Ishikawa (cell line): ENCODE results near the gene SELENOF.

Source experiments
- CEBPB ChIP-seq: IDR thresholded peaks from 2 replicates; pipeline ENCODE4 v1.6.1; 2012
- CREB1 ChIP-seq: IDR thresholded peaks from 2 replicates; pipeline ENCODE4 v1.6.1; 2012; ENCODE audit warnings: low read depth
- EGR1 ChIP-seq: IDR thresholded peaks from 2 replicates; pipeline ENCODE4 v1.6.1; 2012
- EP300 ChIP-seq: IDR thresholded peaks from 2 replicates; pipeline ENCODE4 v1.6.1; 2012; ENCODE audit warnings: borderline replicate concordance
- FOXM1 ChIP-seq: IDR thresholded peaks from 2 replicates; pipeline ENCODE4 v1.6.1; 2012; ENCODE audit warnings: low read depth, borderline replicate concordance
- NFIC ChIP-seq: IDR thresholded peaks from 2 replicates; pipeline ENCODE4 v1.6.1; 2012
- RAD21 ChIP-seq: IDR thresholded peaks from 2 replicates; pipeline ENCODE4 v1.6.1; 2012; ENCODE audit warnings: low read depth
- REST ChIP-seq: IDR thresholded peaks from 2 replicates; pipeline ENCODE4 v1.6.1; 2012; ENCODE audit warnings: low read depth, mild to moderate bottlenecking
- TAF1 ChIP-seq: IDR thresholded peaks from 2 replicates; pipeline ENCODE4 v1.6.1; 2012; ENCODE audit warnings: low read depth, mild to moderate bottlenecking
- TCF12 ChIP-seq: IDR thresholded peaks from 2 replicates; pipeline ENCODE4 v1.6.1; 2012; ENCODE audit warnings: low read depth
- TEAD4 ChIP-seq: IDR thresholded peaks from 2 replicates; pipeline ENCODE4 v1.6.1; 2012
- USF1 ChIP-seq: IDR thresholded peaks from 2 replicates; pipeline ENCODE4 v1.6.1; 2012
- YY1 ChIP-seq: IDR thresholded peaks from 2 replicates; pipeline ENCODE4 v1.6.1; 2012; ENCODE audit warnings: low read depth
- TF ChIP-seq, protein P1 (sequence below): IDR thresholded peaks from 2 replicates; pipeline ENCODE4 v1.6.1; 2012

The SELENOF gene

DNA sequence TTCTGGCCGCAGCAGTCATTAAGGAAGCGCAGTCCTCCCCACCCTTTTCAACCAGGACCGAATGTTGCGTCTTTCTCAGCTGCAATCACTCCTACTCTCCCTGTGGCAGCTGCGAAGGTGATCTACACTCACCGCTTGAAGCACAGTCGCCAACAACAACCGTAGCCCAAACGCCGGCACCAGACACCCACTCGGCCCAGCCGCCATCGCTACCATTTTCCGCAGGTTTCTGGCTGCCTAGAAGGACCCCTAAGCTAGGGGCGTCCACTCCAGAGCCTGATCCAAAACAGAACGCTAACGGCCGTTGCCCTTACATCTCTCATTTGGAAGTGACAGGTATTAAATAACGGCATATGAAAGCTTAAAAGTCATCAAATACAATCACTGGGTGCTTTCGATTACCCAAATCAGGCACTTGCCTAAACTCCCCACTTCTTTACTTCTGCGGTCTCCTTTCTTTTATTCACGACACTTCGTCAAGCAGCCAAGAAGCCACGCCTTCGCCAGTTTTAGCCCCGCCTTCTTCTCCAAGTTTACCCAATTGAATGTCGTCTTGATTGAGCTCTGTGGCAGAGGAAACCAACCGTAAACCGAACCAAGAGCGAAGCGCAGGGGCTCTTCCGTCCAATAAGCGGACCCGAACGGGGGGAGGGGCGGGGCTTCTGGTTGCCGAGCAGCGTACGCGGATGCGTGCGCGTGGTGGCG, at the start of gene SELENOF:
TSS of gene SELENOF (minus strand) at position 231 of the 705 bp plus-strand sequence. CDS start at position 216, 15 bp downstream.
- TF ChIP-seq CEBPB = no peak; the same call in 1 of the 2 replicates
- TF ChIP-seq YY1 = peak; percentile 95
- 0 out of 2 replicates have a peak, but pooled peaks have one; percentile 9 for TF ChIP-seq REST
- no peak for TF ChIP-seq FOXM1
- TF ChIP-seq TAF1 = peak; percentile 97

- no peak for TF ChIP-seq USF1
- TF ChIP-seq YY1 = no peak
- TF ChIP-seq FOXM1 = no peak
- no peak for TF ChIP-seq TCF12
- TF ChIP-seq CEBPB = no peak
- TF ChIP-seq CREB1 = no peak
- TF ChIP-seq REST = no peak
- TF ChIP-seq EP300 = no peak
- TF ChIP-seq EGR1 = no peak
- TF ChIP-seq, protein P1, sequence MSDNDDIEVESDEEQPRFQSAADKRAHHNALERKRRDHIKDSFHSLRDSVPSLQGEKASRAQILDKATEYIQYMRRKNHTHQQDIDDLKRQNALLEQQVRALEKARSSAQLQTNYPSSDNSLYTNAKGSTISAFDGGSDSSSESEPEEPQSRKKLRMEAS = no peak
Measured at GRCh38 chr1:86960548-86960947, 46.6 kb upstream of the SELENOF start.

DNA sequence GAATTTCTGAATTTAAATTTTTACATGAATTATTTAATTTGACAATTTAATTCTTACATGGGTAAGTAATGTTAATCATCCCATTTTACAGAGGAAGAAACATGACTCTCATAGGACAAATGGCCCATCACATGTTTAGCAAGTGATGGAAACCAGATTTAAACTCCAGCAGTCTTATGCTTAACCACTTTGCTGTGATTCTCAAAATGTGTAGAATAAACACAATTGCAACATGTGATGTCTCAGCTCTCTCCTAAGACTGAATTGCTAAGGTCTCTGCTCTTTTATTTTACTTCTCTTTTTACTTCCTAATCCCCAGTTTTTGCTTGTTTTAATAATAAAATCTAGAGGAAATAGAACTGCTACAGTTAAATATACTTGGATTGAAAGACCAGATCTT, 43.3 kb upstream of the SELENOF start:
- no peak for TF ChIP-seq NFIC
- no peak for TF ChIP-seq TEAD4
- TF ChIP-seq TAF1 = no peak
- TF ChIP-seq CEBPB = no peak
- TF ChIP-seq, protein P1 = no peak
- no peak for TF ChIP-seq YY1
- TF ChIP-seq FOXM1 = no peak
- no peak for TF ChIP-seq USF1
- TF ChIP-seq CREB1 = no peak

- no peak for TF ChIP-seq CEBPB
- TF ChIP-seq NFIC = no peak
- no peak for TF ChIP-seq EGR1
- TF ChIP-seq TEAD4 = no peak
- no peak for TF ChIP-seq EP300
- no peak for TF ChIP-seq REST
Measured at GRCh38 chr1:86956221-86956620, 42.3 kb upstream of the SELENOF start.

GRCh38 chr1:86955678-86956077, 41.8 kb upstream of the SELENOF start:
- TF ChIP-seq EP300 (no peak), FOXM1 (no peak), YY1 (no peak), CEBPB (no peak), RAD21 (no peak)
